HEK293 (cell line): Measurements from ENCODE around the gene RBCK1.

ENCODE experiments used
- MYNN ChIP-seq: fragments of 450-650 bp; formaldehyde crosslinking; IDR thresholded peaks from 2 replicates; pipeline ENCODE4 v1.5.1; 2016; ENCODE audit warnings: missing biosample characterization, missing genetic modification characterization, borderline replicate concordance
- RBAK ChIP-seq: fragments of 450-650 bp; formaldehyde crosslinking; IDR thresholded peaks from 2 replicates; pipeline ENCODE4 v1.5.1; 2016; ENCODE audit warnings: missing biosample characterization, missing genetic modification characterization
- YY1 ChIP-seq: fragments of 450-650 bp; formaldehyde crosslinking; IDR thresholded peaks from 2 replicates; pipeline ENCODE4 v1.5.1; 2018; ENCODE audit warnings: missing biosample characterization, missing genetic modification characterization
- ZBTB17 ChIP-seq: fragments of 450-650 bp; formaldehyde crosslinking; IDR thresholded peaks from 2 replicates; pipeline ENCODE4 v1.5.1; 2016; ENCODE audit warnings: missing biosample characterization, missing genetic modification characterization
- ZNF37A ChIP-seq: fragments of 450-650 bp; IDR thresholded peaks from 2 replicates; pipeline ENCODE4 v1.5.1; 2018; ENCODE audit warnings: missing biosample characterization, missing genetic modification characterization
- ZNF391 ChIP-seq: fragments of 450-650 bp; formaldehyde crosslinking; IDR thresholded peaks from 2 replicates; pipeline ENCODE4 v1.5.1; 2016; ENCODE audit warnings: low read depth, missing biosample characterization, missing genetic modification characterization, borderline replicate concordance
- ZNF658 ChIP-seq: fragments of 450-650 bp; formaldehyde crosslinking; IDR thresholded peaks from 2 replicates; pipeline ENCODE4; 2016; ENCODE audit warnings: missing biosample characterization, missing genetic modification characterization
- ZNF837 ChIP-seq: fragments of 450-650 bp; formaldehyde crosslinking; IDR thresholded peaks from 2 replicates; pipeline ENCODE4 v1.5.1; 2016; ENCODE audit warnings: missing biosample characterization, missing genetic modification characterization
- TF ChIP-seq, protein P1 (sequence below): fragments of 450-650 bp; formaldehyde crosslinking; IDR thresholded peaks from 2 replicates; pipeline ENCODE4 v1.5.1; 2016; ENCODE audit warnings: missing biosample characterization, missing genetic modification characterization
- TF ChIP-seq, protein P2 (sequence below): fragments of 450-650 bp; formaldehyde crosslinking; IDR thresholded peaks from 2 replicates; pipeline ENCODE4 v1.5.1; 2017; ENCODE audit warnings: missing biosample characterization, mild to moderate bottlenecking, missing genetic modification characterization, moderate library complexity

DNA sequence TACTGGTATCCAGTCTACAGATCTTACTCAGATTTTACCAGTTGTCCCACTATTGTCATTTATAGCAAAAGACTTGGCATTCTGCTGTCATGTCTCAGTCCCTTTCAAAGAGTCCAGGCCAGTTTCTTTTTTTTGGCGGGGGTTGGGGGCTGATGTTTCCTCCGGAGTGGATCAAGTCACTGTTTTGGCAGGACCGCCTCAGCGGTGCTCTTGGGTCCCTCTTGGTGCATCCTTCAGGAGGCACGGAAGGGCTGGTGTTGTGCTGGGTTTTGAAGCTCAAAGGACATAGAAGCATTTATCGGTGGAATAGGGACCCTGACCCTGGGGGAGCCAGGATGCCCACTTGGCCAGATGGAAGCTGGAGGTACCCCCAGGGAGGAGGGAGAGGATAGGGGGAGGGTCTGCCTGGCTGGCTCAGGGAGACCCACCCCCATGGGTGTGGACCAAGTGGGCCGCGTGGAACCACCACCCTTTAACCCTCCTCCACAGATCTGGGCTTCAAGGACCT lies 10.8 kb downstream of the RBCK1 start:
- TF ChIP-seq, protein P1, sequence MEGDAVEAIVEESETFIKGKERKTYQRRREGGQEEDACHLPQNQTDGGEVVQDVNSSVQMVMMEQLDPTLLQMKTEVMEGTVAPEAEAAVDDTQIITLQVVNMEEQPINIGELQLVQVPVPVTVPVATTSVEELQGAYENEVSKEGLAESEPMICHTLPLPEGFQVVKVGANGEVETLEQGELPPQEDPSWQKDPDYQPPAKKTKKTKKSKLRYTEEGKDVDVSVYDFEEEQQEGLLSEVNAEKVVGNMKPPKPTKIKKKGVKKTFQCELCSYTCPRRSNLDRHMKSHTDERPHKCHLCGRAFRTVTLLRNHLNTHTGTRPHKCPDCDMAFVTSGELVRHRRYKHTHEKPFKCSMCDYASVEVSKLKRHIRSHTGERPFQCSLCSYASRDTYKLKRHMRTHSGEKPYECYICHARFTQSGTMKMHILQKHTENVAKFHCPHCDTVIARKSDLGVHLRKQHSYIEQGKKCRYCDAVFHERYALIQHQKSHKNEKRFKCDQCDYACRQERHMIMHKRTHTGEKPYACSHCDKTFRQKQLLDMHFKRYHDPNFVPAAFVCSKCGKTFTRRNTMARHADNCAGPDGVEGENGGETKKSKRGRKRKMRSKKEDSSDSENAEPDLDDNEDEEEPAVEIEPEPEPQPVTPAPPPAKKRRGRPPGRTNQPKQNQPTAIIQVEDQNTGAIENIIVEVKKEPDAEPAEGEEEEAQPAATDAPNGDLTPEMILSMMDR, result no peak
- TF ChIP-seq ZNF391 (tag by site-specific recombination) (no peak), ZNF658 (tag by site-specific recombination) (no peak), YY1 (tag by site-specific recombination) (no peak), MYNN (tag by site-specific recombination) (no peak), ZNF37A (no peak), ZNF837 (tag by site-specific recombination) (no peak), RBAK (tag by site-specific recombination) (no peak), ZBTB17 (tag by site-specific recombination) (no peak)
- TF ChIP-seq, protein P2, sequence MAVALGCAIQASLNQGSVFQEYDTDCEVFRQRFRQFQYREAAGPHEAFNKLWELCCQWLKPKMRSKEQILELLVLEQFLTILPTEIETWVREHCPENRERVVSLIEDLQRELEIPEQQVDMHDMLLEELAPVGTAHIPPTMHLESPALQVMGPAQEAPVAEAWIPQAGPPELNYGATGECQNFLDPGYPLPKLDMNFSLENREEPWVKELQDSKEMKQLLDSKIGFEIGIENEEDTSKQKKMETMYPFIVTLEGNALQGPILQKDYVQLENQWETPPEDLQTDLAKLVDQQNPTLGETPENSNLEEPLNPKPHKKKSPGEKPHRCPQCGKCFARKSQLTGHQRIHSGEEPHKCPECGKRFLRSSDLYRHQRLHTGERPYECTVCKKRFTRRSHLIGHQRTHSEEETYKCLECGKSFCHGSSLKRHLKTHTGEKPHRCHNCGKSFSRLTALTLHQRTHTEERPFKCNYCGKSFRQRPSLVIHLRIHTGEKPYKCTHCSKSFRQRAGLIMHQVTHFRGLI (tag by site-specific recombination), result no peak
